NOMO-1 (cell line): ENCODE measurements around the gene PHF14.

ENCODE experiments used
- DNase-seq, 2 experiments: peaks; one replicate each; lab custom pipeline; 2025; ENCODE audit not compliant: unreplicated experiment in 2 of 2; lab: John Stamatoyannopoulos, UW

The PHF14 gene

GRCh38 chr7:11196143-11196542, 222.5 kb downstream of the PHF14 start:
- no peak for DNase-seq

GRCh38 chr7:11203224-11203623, 229.6 kb downstream of the PHF14 start:
- DNase-seq = no peak

- DNase-seq = no peak
Measured at GRCh38 chr7:11203683-11204082, 230.0 kb downstream of the PHF14 start.

GRCh38 chr7:11206177-11206899, 232.7 kb downstream of the PHF14 start:
- no peak for DNase-seq

- DNase-seq = no peak
Measured at GRCh38 chr7:11207565-11207964, 233.9 kb downstream of the PHF14 start.

GRCh38 chr7:11208883-11209465, 235.3 kb downstream of the PHF14 start:
- DNase-seq = no peak

GRCh38 chr7:11210374-11210773, 236.7 kb downstream of the PHF14 start:
- DNase-seq = no peak

- DNase-seq = peak; percentile 25 to 39
Measured at GRCh38 chr7:11212080-11212711, 238.5 kb downstream of the PHF14 start.

- DNase-seq = no peak
Measured at GRCh38 chr7:11212816-11213215, 239.1 kb downstream of the PHF14 start.

- no peak for DNase-seq
Measured at GRCh38 chr7:11213266-11213665, 239.6 kb downstream of the PHF14 start.

GRCh38 chr7:11216276-11216675, 242.6 kb downstream of the PHF14 start:
- no peak for DNase-seq

GRCh38 chr7:11217848-11218565, 244.3 kb downstream of the PHF14 start:
- peak; percentile 17 to 46 for DNase-seq
